H9 (cell line): ENCODE data around the gene MRPL39. TPM values are rescaled to one million over a fixed set of nuclear protein-coding genes. Genes with fewer than 3 reads are reported as not detected.

Experiments
- DNase-seq: peaks from one replicate; pipeline ENCODE4 v3.0.0-alpha.2; 2017
- H2AFZ ChIP-seq: one replicate; pipeline ENCODE4 v1.6.1; 2013; ENCODE audit warnings: mild to moderate bottlenecking, low read length, control low read depth, moderate library complexity
- H2AK5ac ChIP-seq: 2 replicates; pipeline ENCODE4 v1.6.1; 2013; ENCODE audit warnings: low read length, control low read depth, mixed read lengths; ENCODE audit not compliant: insufficient read length
- H2BK120ac ChIP-seq: one replicate; pipeline ENCODE4 v1.6.1; 2013; ENCODE audit warnings: low read depth, mild to moderate bottlenecking, low read length, control low read depth, inconsistent platforms; ENCODE audit not compliant: poor library complexity, severe bottlenecking
- H2BK12ac ChIP-seq: 2 replicates; pipeline ENCODE4 v1.6.1; 2013; ENCODE audit warnings: low read length, control low read depth, mixed read lengths, low read depth; ENCODE audit not compliant: insufficient read length
- H2BK15ac ChIP-seq: 2 replicates; pipeline ENCODE4 v1.6.1; 2013; ENCODE audit warnings: low read depth, low read length, control low read depth
- H2BK20ac ChIP-seq: one replicate; pipeline ENCODE4 v1.6.1; 2013; ENCODE audit warnings: low read depth, mild to moderate bottlenecking, low read length, control low read depth, inconsistent platforms; ENCODE audit not compliant: poor library complexity, severe bottlenecking
- H2BK5ac ChIP-seq: 2 replicates; pipeline ENCODE4 v1.6.1; 2013; ENCODE audit warnings: low read length, control low read depth, mixed read lengths; ENCODE audit not compliant: insufficient read length
- H3K14ac ChIP-seq: 2 replicates; pipeline ENCODE4 v1.6.1; 2013; ENCODE audit warnings: low read length, control low read depth; ENCODE audit not compliant: insufficient read depth
- H3K18ac ChIP-seq: 2 replicates; pipeline ENCODE4 v1.6.1; 2013; ENCODE audit warnings: low read depth, mild to moderate bottlenecking, mixed read lengths, low read length, control low read depth; ENCODE audit not compliant: insufficient read length
- H3K23ac ChIP-seq: 2 replicates; pipeline ENCODE4 v1.6.1; 2013; ENCODE audit warnings: low read length, control low read depth, mixed read lengths, low read depth; ENCODE audit not compliant: insufficient read length
- H3K23me2 ChIP-seq: 2 replicates; pipeline ENCODE4 v1.6.1; 2013; ENCODE audit warnings: low read depth, mild to moderate bottlenecking, mixed read lengths, low read length, control low read depth; ENCODE audit not compliant: insufficient read length, poor library complexity, severe bottlenecking
- H3K27ac ChIP-seq: 2 replicates; pipeline ENCODE4 v1.5.1; 2013; ENCODE audit warnings: low read length, control low read depth, mixed read lengths, low read depth; ENCODE audit not compliant: insufficient read length
- H3K27me3 ChIP-seq: 2 replicates; pipeline ENCODE4 v1.6.1; 2013; ENCODE audit warnings: low read length, control low read depth, inconsistent platforms; ENCODE audit not compliant: insufficient read depth
- H3K4ac ChIP-seq: 2 replicates; pipeline ENCODE4 v1.6.1; 2013; ENCODE audit warnings: low read depth, mild to moderate bottlenecking, control low read depth, inconsistent platforms, low read length, moderate library complexity
- H3K4me1 ChIP-seq: 2 replicates; pipeline ENCODE4 v1.6.1; 2013; ENCODE audit warnings: low read length, control low read depth, inconsistent platforms; ENCODE audit not compliant: insufficient read depth
- H3K4me2 ChIP-seq: 2 replicates; pipeline ENCODE4 v1.6.1; 2013; ENCODE audit warnings: low read length, control low read depth, mixed read lengths; ENCODE audit not compliant: insufficient read length, insufficient read depth
- H3K56ac ChIP-seq: 2 replicates; pipeline ENCODE4 v1.6.1; 2013; ENCODE audit warnings: low read depth, mild to moderate bottlenecking, mixed read lengths, low read length, control low read depth; ENCODE audit not compliant: insufficient read length
- H3K79me1 ChIP-seq: 2 replicates; pipeline ENCODE4 v1.6.1; 2013; ENCODE audit warnings: low read depth, mild to moderate bottlenecking, moderate library complexity, low read length, control low read depth, inconsistent platforms; ENCODE audit not compliant: insufficient read depth, poor library complexity, severe bottlenecking
- H3K79me2 ChIP-seq: 2 replicates; pipeline ENCODE4 v1.6.1; 2013; ENCODE audit warnings: low read length, control low read depth, inconsistent platforms; ENCODE audit not compliant: insufficient read depth
- H3K9ac ChIP-seq: 2 replicates; pipeline ENCODE4 v1.6.1; 2013; ENCODE audit warnings: low read length, control low read depth, mixed read lengths; ENCODE audit not compliant: insufficient read length; ENCODE audit errors: extremely low read depth
- H3K9me3 ChIP-seq: one replicate; pipeline ENCODE4 v1.6.1; 2013; ENCODE audit warnings: low read depth, low read length, inconsistent platforms; ENCODE audit not compliant: control insufficient read depth
- H3T11ph ChIP-seq: one replicate; pipeline ENCODE4 v1.6.1; 2013; ENCODE audit warnings: mild to moderate bottlenecking, low read length, control low read depth, inconsistent platforms
- H4K20me1 ChIP-seq: one replicate; pipeline ENCODE4 v1.6.1; 2013; ENCODE audit not compliant: control insufficient read depth, insufficient read length, insufficient read depth
- H4K5ac ChIP-seq: 2 replicates; pipeline ENCODE4 v1.6.1; 2013; ENCODE audit warnings: low read depth, mild to moderate bottlenecking, mixed read lengths, low read length, control low read depth; ENCODE audit not compliant: insufficient read length
- H4K8ac ChIP-seq: replicated peaks from 2 replicates; pipeline ENCODE4 v1.6.1; 2013; ENCODE audit warnings: low read length, control low read depth, mixed read lengths, low read depth; ENCODE audit not compliant: insufficient read length
- H4K91ac ChIP-seq: 2 replicates; pipeline ENCODE4 v1.6.1; 2013; ENCODE audit warnings: low read depth, mild to moderate bottlenecking, moderate library complexity, mixed read lengths, low read length, control low read depth; ENCODE audit not compliant: insufficient read length
- H3K27ac Mint-ChIP-seq, 3 experiments: 2 replicates in 2 of 3; 3 replicates in 1 of 3; pipeline ENCODE4 v1.8.0; 2020 to 2021; ENCODE audit warnings: mixed read lengths in 3 of 3, mild to moderate bottlenecking in 1 of 3, moderate library complexity in 1 of 3
- H3K27me3 Mint-ChIP-seq: 2 replicates; pipeline ENCODE4 v1.8.0; 2021; ENCODE audit warnings: low read depth, mild to moderate bottlenecking, moderate library complexity, mixed read lengths
- H3K36me3 Mint-ChIP-seq, 3 experiments: 2 replicates in 2 of 3; 3 replicates in 1 of 3; pipeline ENCODE4 v1.8.0; 2020 to 2021; ENCODE audit warnings: low read depth in 3 of 3, mixed read lengths in 3 of 3; ENCODE audit not compliant: insufficient read depth in 1 of 3
- H3K4me1 Mint-ChIP-seq, 2 experiments: 2 replicates each; pipeline ENCODE4 v1.8.0; 2020; ENCODE audit warnings: mixed read lengths in 2 of 2
- H3K4me3 Mint-ChIP-seq, 2 experiments: 2 replicates in 1 of 2; 3 replicates in 1 of 2; pipeline ENCODE4 v1.8.0; 2020 to 2021; ENCODE audit warnings: mild to moderate bottlenecking in 2 of 2, mixed read lengths in 2 of 2, moderate library complexity in 1 of 2
- H3K9me3 Mint-ChIP-seq, 2 experiments: 2 replicates in 1 of 2; 3 replicates in 1 of 2; pipeline ENCODE4 v1.8.0; 2020; ENCODE audit warnings: mild to moderate bottlenecking in 2 of 2, mixed read lengths in 2 of 2, moderate library complexity in 1 of 2
- CTCF ChIP-seq: fragments of 200-600 bp; sonication (generic); conservative IDR thresholded peaks from 3 replicates; pipeline ENCODE4 v1.8.0; 2021; ENCODE audit warnings: antibody characterized with exemption, mild to moderate bottlenecking
- WGBS: extraction: QIAGEN DNeasy Blood & Tissue Kit; methylation state at CpG from one replicate; pipeline ENCODE4 v1.1.7; 2013; ENCODE audit warnings: missing lambda C conversion rate, low lambda C conversion rate, mixed read lengths; ENCODE audit not compliant: insufficient read length; ENCODE audit errors: extremely low coverage; 5-methylcytosine and 5-hydroxymethylcytosine counted together
- total RNA-seq: library from RNA; stranded (reverse); gene quantifications from 2 replicates; pipeline ENCODE4 v1.2.1, GENCODE V29; 2021

Gene MRPL39
- total RNA-seq, 1 experiment from 2014 or later: 58.8 TPM

- Histone ChIP-seq H3K18ac (no peak overlapping the region), H3K56ac (no peak overlapping the region), H4K5ac (no peak overlapping the region), H2BK120ac (no peak overlapping the region), H3K9ac (no peak overlapping the region), H3K79me2 (no peaks in the 10 kb centered on the region), H2BK20ac (no peak overlapping the region), H4K8ac (no peak overlapping the region), H2BK5ac (no peak overlapping the region), H2AFZ (no peak overlapping the region), H4K20me1 (no peaks in the 10 kb centered on the region), H3K4me1 (no peaks in the 10 kb centered on the region), H3K4ac (no peak overlapping the region), H4K91ac (no peak overlapping the region), H3K27me3 (no peaks in the 10 kb centered on the region), H3T11ph (no peak overlapping the region), H3K9me3 (no peaks in the 10 kb centered on the region), H3K23ac (no peak overlapping the region), H3K14ac (no peak overlapping the region), H3K4me2 (no peak overlapping the region), H3K23me2 (no peaks in the 10 kb centered on the region), H3K27ac (no peak overlapping the region), H2BK15ac (no peak overlapping the region), H3K79me1 (no peaks in the 10 kb centered on the region), H2BK12ac (no peak overlapping the region), H2AK5ac (no peak overlapping the region)
- Mint-ChIP-seq H3K27me3 (no peaks in the 10 kb centered on the region), H3K9me3 (peaks cover 4 to 6% of the 10 kb centered on the region in 2 experiments; a peak in 3 of 5 replicates), H3K4me1 (peaks cover 24 to 26% of the 10 kb centered on the region in 2 experiments), H3K4me3 (no peak overlapping the region), H3K27ac (no peak overlapping the region; a peak in 1 of 7 replicates), H3K36me3 (peaks cover 0 to 11% (median 3%) of the 10 kb centered on the region in 3 experiments; a peak in 3 of 7 replicates)
- no peak for TF ChIP-seq CTCF
- no peak for DNase-seq
- WGBS: no CpG with 5 or more reads among the region's 2 CpGs
Measured at GRCh38 chr21:25656412-25656811, 49.1 kb upstream of the MRPL39 start.
